Heart left ventricle (tissue), 13 donors: ENCODE results near the gene GABPB2.

Experiments used
- POLR2A ChIP-seq, 2 donors: fragments of 450-650 bp; IDR thresholded peaks; one replicate each; pipeline ENCODE4 v1.6.1; 2017; ENCODE audit warnings: antibody characterized with exemption in 2 of 2, mild to moderate bottlenecking in 2 of 2, moderate library complexity in 2 of 2
- TF ChIP-seq, protein P1 (sequence below), 12 donors: fragments of 200-600 bp; sonication (generic) in 4 of 12; IDR thresholded peaks; one replicate each; pipeline versions ENCODE4 v1.5.0 to v1.8.0; 2018 to 2022; ENCODE audit warnings: antibody characterized with exemption in 12 of 12, mild to moderate bottlenecking in 5 of 12
- donor health status: ischemic (EF 13 %, LVEDD 7.1; RV severe dilation, severe dysfunction).
- donor health status: DM: no; HTN: yes; CAD: no.
- donor health status: DM: no; HTN: no; CAD: no.
- donor health status: ischemic (EF 25% LVEDD 6.9; RV normal size, moderate dysfunction).
- donor health status: ischemic (EF 25% LVEDD 5.7; RV mildly dilated, moderate dysfunction).
- donor health status: ischemic (EF 35%, LVEDD 5.7; RV mildly dilated, moderate dysfunction).
- donor health status: nonischemic (EF 11% LVEDD 7.7; RV severe dilation, severe dysfunction).
- donor health status: DM: yes; HTN: yes; CAD: no.
- donor health status: PGD.
- donor health status: ischemic (EF 29% LVEDD 5.4; RV normal size, mild dysfunction).
- donor health status: nonischemic (EF 23%, LVEDD 6.1; RV moderate dilation, normal function).

DNA sequence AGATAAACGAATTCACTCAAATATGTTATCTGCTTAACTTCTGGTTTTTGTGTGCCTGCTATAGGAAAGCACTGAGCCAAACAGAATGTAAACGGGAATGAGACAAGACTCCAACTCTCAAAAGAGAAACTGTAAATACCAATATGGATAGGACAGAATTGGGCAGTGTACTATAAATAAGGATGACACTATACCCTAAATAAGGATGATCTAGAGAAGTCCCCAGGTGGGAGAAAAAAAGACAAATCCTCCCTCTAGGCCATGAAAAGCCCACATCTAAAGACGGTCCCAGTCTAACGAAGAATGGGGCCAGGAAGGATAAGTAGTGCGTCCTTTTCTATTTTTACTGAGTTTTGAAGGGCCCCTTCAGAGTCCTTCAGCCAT lies 1.5 kb upstream of the GABPB2 start:
- TF ChIP-seq POLR2A (IDR thresholded peaks at IDR 0.05) = no peak
- TF ChIP-seq, protein P1, sequence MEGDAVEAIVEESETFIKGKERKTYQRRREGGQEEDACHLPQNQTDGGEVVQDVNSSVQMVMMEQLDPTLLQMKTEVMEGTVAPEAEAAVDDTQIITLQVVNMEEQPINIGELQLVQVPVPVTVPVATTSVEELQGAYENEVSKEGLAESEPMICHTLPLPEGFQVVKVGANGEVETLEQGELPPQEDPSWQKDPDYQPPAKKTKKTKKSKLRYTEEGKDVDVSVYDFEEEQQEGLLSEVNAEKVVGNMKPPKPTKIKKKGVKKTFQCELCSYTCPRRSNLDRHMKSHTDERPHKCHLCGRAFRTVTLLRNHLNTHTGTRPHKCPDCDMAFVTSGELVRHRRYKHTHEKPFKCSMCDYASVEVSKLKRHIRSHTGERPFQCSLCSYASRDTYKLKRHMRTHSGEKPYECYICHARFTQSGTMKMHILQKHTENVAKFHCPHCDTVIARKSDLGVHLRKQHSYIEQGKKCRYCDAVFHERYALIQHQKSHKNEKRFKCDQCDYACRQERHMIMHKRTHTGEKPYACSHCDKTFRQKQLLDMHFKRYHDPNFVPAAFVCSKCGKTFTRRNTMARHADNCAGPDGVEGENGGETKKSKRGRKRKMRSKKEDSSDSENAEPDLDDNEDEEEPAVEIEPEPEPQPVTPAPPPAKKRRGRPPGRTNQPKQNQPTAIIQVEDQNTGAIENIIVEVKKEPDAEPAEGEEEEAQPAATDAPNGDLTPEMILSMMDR (IDR thresholded peaks at IDR 0.05) = no peak
